PC-3 (cell line): Measurements from ENCODE around the gene METTL8. TPM values are rescaled to one million over a fixed set of nuclear protein-coding genes. Genes with fewer than 3 reads are reported as not detected.

Experiments
- ATAC-seq: fragments of 200-7000 bp; cut with Tn5 transposase; 2 replicates; pipeline ENCODE4 v1.9.1; 2020; ENCODE audit warnings: mild to moderate bottlenecking, moderate library complexity
- BruUV-seq: library from RNA; stranded (reverse); fragments of 400-500 nt; replicated peaks from 2 replicates; lab custom pipeline; 2021; lab: Mats Ljungman, UMichigan
- CTCF ChIA-PET: fragments of 300-600 bp; sonication (Branson Sonifier 250); formaldehyde crosslinking; loops from one replicate; lab custom pipeline; 2022; ENCODE audit warnings: antibody characterized with exemption; lab: Charles Lee
- POLR2A ChIA-PET: fragments of 300-600 bp; sonication (Branson Sonifier 250); formaldehyde crosslinking; loops from one replicate; lab custom pipeline; 2022; ENCODE audit warnings: antibody characterized with exemption; ENCODE audit not compliant: unreplicated experiment; lab: Charles Lee
- DNase-seq: peaks from one replicate; pipeline ENCODE4 v3.0.0-alpha.2; 2015
- H2AFZ ChIP-seq: fragments of 300-600 bp; sonication (generic); 2 replicates; pipeline ENCODE4 v1.6.0; 2016; ENCODE audit warnings: antibody characterized with exemption, low read length
- H3F3A ChIP-seq: fragments of 300-600 bp; sonication (generic); one replicate; pipeline ENCODE4 v1.6.0; 2017; ENCODE audit warnings: antibody characterized with exemption, low read length, control low read depth, mild to moderate bottlenecking; ENCODE audit not compliant: unreplicated experiment
- H3K27ac ChIP-seq: fragments of 300-600 bp; sonication (generic); 2 replicates; pipeline ENCODE4 v1.5.1; 2016; ENCODE audit warnings: mild to moderate bottlenecking, low read length
- H3K27me3 ChIP-seq: fragments of 300-600 bp; sonication (generic); 2 replicates; pipeline ENCODE4 v1.6.1; 2016; ENCODE audit warnings: low read length, mixed read lengths
- H3K36me3 ChIP-seq: fragments of 300-600 bp; sonication (generic); 2 replicates; pipeline ENCODE4 v1.6.1; 2016; ENCODE audit warnings: low read depth, mixed run types, low read length, mixed read lengths
- H3K4me1 ChIP-seq: fragments of 300-600 bp; sonication (generic); 2 replicates; pipeline ENCODE4 v1.5.1; 2016; ENCODE audit warnings: low read length; ENCODE audit not compliant: insufficient read depth
- H3K4me2 ChIP-seq: fragments of 300-600 bp; sonication (generic); 2 replicates; pipeline ENCODE4 v1.6.0; 2016; ENCODE audit warnings: low read length
- H3K4me3 ChIP-seq: fragments of 300-600 bp; sonication (generic); 2 replicates; pipeline ENCODE4 v1.5.1; 2016; ENCODE audit warnings: mild to moderate bottlenecking, low read length, mixed read lengths
- H3K79me2 ChIP-seq: fragments of 300-600 bp; sonication (generic); 2 replicates; pipeline ENCODE4 v1.6.1; 2017; ENCODE audit warnings: low read length, mixed read lengths
- H3K9ac ChIP-seq: fragments of 300-600 bp; sonication (generic); 2 replicates; pipeline ENCODE4 v1.6.0; 2016; ENCODE audit warnings: mild to moderate bottlenecking, low read length
- H3K9me2 ChIP-seq: fragments of 300-600 bp; sonication (generic); replicated peaks from 2 replicates; pipeline ENCODE4 v1.6.1; 2016; ENCODE audit warnings: mixed run types, low read length, mixed read lengths
- H3K9me3 ChIP-seq: fragments of 300-600 bp; sonication (generic); 2 replicates; pipeline ENCODE4 v1.6.1; 2016; ENCODE audit warnings: low read length, mixed read lengths
- H4K20me1 ChIP-seq: fragments of 300-600 bp; sonication (generic); 2 replicates; pipeline ENCODE4 v1.6.1; 2016; ENCODE audit warnings: low read length, mixed read lengths
- CTCF ChIP-seq: fragments of 300-600 bp; sonication (generic); conservative IDR thresholded peaks from 2 replicates; pipeline ENCODE4 v1.5.1; 2017; ENCODE audit warnings: antibody characterized with exemption, low read depth, mild to moderate bottlenecking, low read length
- EZH2 ChIP-seq: fragments of 300-600 bp; sonication (generic); IDR thresholded peaks from one replicate; pipeline ENCODE4 v1.6.1; 2017; ENCODE audit warnings: antibody characterized with exemption, mild to moderate bottlenecking, low read length; ENCODE audit not compliant: unreplicated experiment
- EZH2phosphoT487 ChIP-seq: fragments of 300-600 bp; sonication (generic); IDR thresholded peaks from 2 replicates; pipeline ENCODE4 v1.6.1; 2018; ENCODE audit warnings: mild to moderate bottlenecking, antibody characterized with exemption, low read length, borderline replicate concordance
- intact Hi-C: fragments of 100-400 bp; cut with micrococcal nuclease; formaldehyde crosslinking; loops from 2 replicates; pipeline ENCODE4 v1.9.0; 2023
- total RNA-seq: library from RNA; depleted of rRNA; stranded (reverse); fragments of >200 nt; gene quantifications from 2 replicates; pipeline ENCODE4 v1.2.3, GENCODE V29; 2014

Gene METTL8
- total RNA-seq, 1 experiment from 2014 or later, result 10.8 TPM

- CTCF ChIA-PET, result no interaction called here
- POLR2A ChIA-PET, result no interaction called here
- TF ChIP-seq CTCF, result no peak
- no peak for TF ChIP-seq EZH2
- no peak for TF ChIP-seq EZH2phosphoT487
- BruUV-seq, result no TSS peak
- intact Hi-C loops, result no loop called here
- no peak overlapping the region for H3K4me3 ChIP-seq
- H2AFZ ChIP-seq, result no peak overlapping the region
- H3F3A ChIP-seq, result no peaks in the 10 kb centered on the region
- H3K9me3 ChIP-seq, result no peaks in the 10 kb centered on the region
- no peaks in the 10 kb centered on the region for H4K20me1 ChIP-seq
- H3K9ac ChIP-seq, result no peak overlapping the region
- DNase-seq (no peak), ATAC-seq (no peak)
- no peak overlapping the region for H3K4me2 ChIP-seq
- no peak overlapping the region for H3K27ac ChIP-seq
- H3K79me2 ChIP-seq, result no peaks in the 10 kb centered on the region
- no peaks in the 10 kb centered on the region for H3K27me3 ChIP-seq
- no peaks in the 10 kb centered on the region for H3K9me2 ChIP-seq
- no peaks in the 10 kb centered on the region for H3K36me3 ChIP-seq
- no peaks in the 10 kb centered on the region for H3K4me1 ChIP-seq
Observed at GRCh38 chr2:171281110-171281509, 152.7 kb downstream of the METTL8 start.

GRCh38 chr2:171279983-171280790 lies 153.6 kb downstream of the METTL8 start:
- BruUV-seq, result no TSS peak
- ATAC-seq, result no peak
- H2AFZ ChIP-seq, result no peak overlapping the region
- no peak overlapping the region for H3K4me3 ChIP-seq
- no peak overlapping the region for H3K9ac ChIP-seq
- POLR2A ChIA-PET, result no interaction called here
- H3K4me2 ChIP-seq, result no peak overlapping the region
- DNase-seq, result no peak
- H3K27ac ChIP-seq, result no peak overlapping the region
- no peaks in the 10 kb centered on the region for H3K79me2 ChIP-seq
- H4K20me1 ChIP-seq, result no peaks in the 10 kb centered on the region
- H3F3A ChIP-seq, result no peaks in the 10 kb centered on the region
- no peaks in the 10 kb centered on the region for H3K4me1 ChIP-seq
- no peaks in the 10 kb centered on the region for H3K9me2 ChIP-seq
- CTCF ChIA-PET, result no interaction called here
- no peak for TF ChIP-seq EZH2
- no peak for TF ChIP-seq EZH2phosphoT487
- no peak for TF ChIP-seq CTCF
- H3K9me3 ChIP-seq, result no peaks in the 10 kb centered on the region
- no peaks in the 10 kb centered on the region for H3K27me3 ChIP-seq
- H3K36me3 ChIP-seq, result no peaks in the 10 kb centered on the region
- intact Hi-C loops, result no loop called here

GRCh38 chr2:171274757-171275156 lies 159.0 kb downstream of the METTL8 start:
- H3K9ac ChIP-seq, result no peak overlapping the region
- H4K20me1 ChIP-seq, result no peaks in the 10 kb centered on the region
- no peaks in the 10 kb centered on the region for H3K27me3 ChIP-seq
- no peak overlapping the region for H3K4me2 ChIP-seq
- H2AFZ ChIP-seq, result no peak overlapping the region
- no TSS peak for BruUV-seq
- no peaks in the 10 kb centered on the region for H3K9me2 ChIP-seq
- ChIA-PET POLR2A (no interaction called here), CTCF (no interaction called here)
- ATAC-seq, result no peak
- DNase-seq, result no peak
- TF ChIP-seq EZH2phosphoT487, result no peak
- TF ChIP-seq EZH2, result no peak
- no peak for TF ChIP-seq CTCF
- intact Hi-C loops, result loop anchor here (5.0 kb wide), 1 partner anchor 118 kb away; no protein-coding TSS in a partner anchor
- no peaks in the 10 kb centered on the region for H3K9me3 ChIP-seq
- no peaks in the 10 kb centered on the region for H3F3A ChIP-seq
- no peaks in the 10 kb centered on the region for H3K79me2 ChIP-seq
- no peak overlapping the region for H3K4me3 ChIP-seq
- peaks cover 24% of the 10 kb centered on the region for H3K4me1 ChIP-seq
- H3K36me3 ChIP-seq, result no peaks in the 10 kb centered on the region
- no peak overlapping the region for H3K27ac ChIP-seq
